ENCODE results near the gene HCN2. TPM values are rescaled to one million over a fixed set of nuclear protein-coding genes. Genes with fewer than 3 reads are reported as not detected.
"Not testable (repeated sequence)": the region's sequence is repeated elsewhere in the genome, so short reads cannot be mapped to it uniquely, and the experiment has no call there.

HCN2 gene
- total RNA-seq, 1 experiment from 2014 or later = 3.2 TPM

- no peak for DNase-seq (ENCODE audit: low read depth)
- in situ Hi-C loops (cut with HindIII; ENCODE audit: low pct_unique_long_range_greater_than_20kb, low sequenced_read_pairs) = no loop called here
Observed at GRCh38 chr19:581399-582111, 8.1 kb upstream of the HCN2 start.

- in situ Hi-C loops (cut with HindIII; ENCODE audit: low pct_unique_long_range_greater_than_20kb, low sequenced_read_pairs) = no loop called here
- DNase-seq (ENCODE audit: low read depth) = no peak
Observed at GRCh38 chr19:582497-583197, 7.0 kb upstream of the HCN2 start.

DNA sequence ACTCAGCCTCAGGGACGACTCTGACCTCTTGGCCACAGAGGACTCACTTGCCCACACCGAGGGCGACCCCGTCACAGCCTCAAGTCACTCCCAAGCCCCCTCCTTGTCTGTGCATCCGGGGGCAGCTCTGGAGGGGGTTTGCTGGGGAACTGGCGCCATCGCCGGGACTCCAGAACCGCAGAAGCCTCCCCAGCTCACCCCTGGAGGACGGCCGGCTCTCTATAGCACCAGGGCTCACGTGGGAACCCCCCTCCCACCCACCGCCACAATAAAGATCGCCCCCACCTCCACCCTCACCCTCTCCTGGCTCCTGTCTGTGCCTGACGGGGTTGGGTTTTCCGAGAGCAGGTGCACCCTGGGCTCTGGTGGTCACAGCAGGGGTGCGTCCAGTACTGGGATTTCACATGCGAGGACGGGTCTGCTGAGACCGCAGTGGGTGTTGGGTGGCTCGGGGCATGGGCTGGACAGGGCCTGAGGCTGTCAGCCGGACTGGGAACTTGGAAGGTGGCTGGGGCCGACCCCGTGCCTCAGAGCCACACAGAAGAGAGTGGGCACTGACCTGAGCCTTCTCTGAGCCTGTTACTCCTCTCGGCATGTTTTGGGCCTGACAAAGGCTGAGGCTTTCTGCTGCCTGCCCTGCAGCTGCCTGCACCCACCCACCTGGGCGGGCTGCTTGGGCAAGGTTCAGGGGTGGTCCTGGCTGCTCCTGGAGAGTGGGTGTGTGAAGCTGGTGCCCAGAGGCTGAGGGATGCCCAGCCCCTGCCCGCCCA lies 6.3 kb upstream of the HCN2 start:
- DNase-seq (ENCODE audit: low read depth) = no peak
- in situ Hi-C loops (cut with HindIII; ENCODE audit: low pct_unique_long_range_greater_than_20kb, low sequenced_read_pairs) = no loop called here

DNA sequence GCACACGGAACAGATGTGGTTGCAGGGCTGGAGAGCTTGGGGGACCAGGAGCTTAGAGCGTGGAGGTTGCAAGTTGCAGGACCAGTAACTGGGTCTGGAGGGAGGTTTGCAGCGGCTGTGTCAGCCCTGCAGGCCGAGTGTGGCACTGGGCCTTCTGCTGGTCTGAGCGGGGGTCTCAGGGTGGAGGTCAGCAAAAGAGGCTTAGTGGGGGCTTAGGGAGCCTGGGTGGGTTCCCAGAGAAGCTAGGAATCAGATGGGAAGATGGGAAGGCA lies 5.8 kb upstream of the HCN2 start:
- no peak for DNase-seq (ENCODE audit: low read depth)
- in situ Hi-C loops (cut with HindIII; ENCODE audit: low pct_unique_long_range_greater_than_20kb, low sequenced_read_pairs) = no loop called here

GRCh38 chr19:584240-585001 lies 5.3 kb upstream of the HCN2 start:
- no peak for DNase-seq (ENCODE audit: low read depth)
- in situ Hi-C loops (cut with HindIII; ENCODE audit: low pct_unique_long_range_greater_than_20kb, low sequenced_read_pairs) = no loop called here

- in situ Hi-C loops (cut with HindIII; ENCODE audit: low pct_unique_long_range_greater_than_20kb, low sequenced_read_pairs); DNase-seq (ENCODE audit: low read depth): not testable (repeated sequence)
Observed at GRCh38 chr19:585146-585545, 4.5 kb upstream of the HCN2 start.

DNA sequence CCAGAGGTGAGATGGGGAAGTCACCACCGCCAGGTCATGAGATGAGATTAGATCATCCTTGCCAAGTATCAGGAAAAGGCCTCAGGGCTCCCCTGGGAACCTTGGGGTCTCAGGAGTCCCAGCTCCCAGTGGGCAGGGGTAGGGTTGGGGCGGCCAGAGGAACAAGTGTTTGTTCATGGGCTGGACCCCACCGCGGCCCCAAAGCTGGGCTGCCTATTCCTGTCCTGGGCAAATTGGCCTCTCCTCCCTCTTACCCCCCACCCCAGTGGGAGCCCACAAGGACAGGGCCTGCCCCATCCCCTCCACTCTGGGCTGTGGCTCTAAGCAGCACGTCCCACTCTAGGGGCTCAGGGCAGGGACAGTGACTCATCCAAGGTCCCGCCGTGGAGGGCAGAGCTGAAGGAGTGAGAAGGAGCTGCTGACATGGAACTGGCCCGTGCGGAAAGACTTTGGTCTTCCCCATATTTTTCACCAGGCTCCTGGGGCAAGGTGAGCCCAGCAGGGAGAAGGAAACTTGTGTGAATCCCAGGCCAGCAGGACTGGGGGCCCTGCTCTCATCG lies 4.0 kb upstream of the HCN2 start:
- no peak for DNase-seq (ENCODE audit: low read depth)

GRCh38 chr19:588093-588740 lies 1.5 kb upstream of the HCN2 start:
- in situ Hi-C loops (cut with HindIII; ENCODE audit: low pct_unique_long_range_greater_than_20kb, low sequenced_read_pairs) = no loop called here
- DNase-seq (ENCODE audit: low read depth) = peak; percentile 75

More for the DNA sequence above, 4.0 kb upstream of the HCN2 start:
- in situ Hi-C loops (cut with HindIII; ENCODE audit: low pct_unique_long_range_greater_than_20kb, low sequenced_read_pairs) = no loop called here

GRCh38 chr19:588741-589692 lies 664 bp upstream of the HCN2 start:
- in situ Hi-C loops (cut with HindIII; ENCODE audit: low pct_unique_long_range_greater_than_20kb, low sequenced_read_pairs) = no loop called here
- no peak for DNase-seq (ENCODE audit: low read depth)

DNA sequence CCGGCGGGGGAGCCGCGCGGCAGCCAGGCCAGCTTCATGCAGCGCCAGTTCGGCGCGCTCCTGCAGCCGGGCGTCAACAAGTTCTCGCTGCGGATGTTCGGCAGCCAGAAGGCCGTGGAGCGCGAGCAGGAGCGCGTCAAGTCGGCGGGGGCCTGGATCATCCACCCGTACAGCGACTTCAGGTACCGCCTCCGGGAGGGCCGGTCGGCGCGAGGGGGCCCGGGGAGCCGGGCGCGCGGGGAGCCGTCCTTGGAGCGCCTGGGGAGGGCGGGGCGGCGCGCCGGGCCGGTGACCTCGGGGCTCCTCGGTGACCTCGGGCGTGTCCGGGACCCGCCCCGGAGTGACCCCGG lies 690 bp downstream of the HCN2 start:
- in situ Hi-C loops (cut with HindIII; ENCODE audit: low pct_unique_long_range_greater_than_20kb, low sequenced_read_pairs) = no loop called here
- no peak for DNase-seq (ENCODE audit: low read depth)

GRCh38 chr19:590750-591098 lies 1.0 kb downstream of the HCN2 start:
- in situ Hi-C loops (cut with HindIII; ENCODE audit: low pct_unique_long_range_greater_than_20kb, low sequenced_read_pairs) = no loop called here
- DNase-seq (ENCODE audit: low read depth) = no peak

DNA sequence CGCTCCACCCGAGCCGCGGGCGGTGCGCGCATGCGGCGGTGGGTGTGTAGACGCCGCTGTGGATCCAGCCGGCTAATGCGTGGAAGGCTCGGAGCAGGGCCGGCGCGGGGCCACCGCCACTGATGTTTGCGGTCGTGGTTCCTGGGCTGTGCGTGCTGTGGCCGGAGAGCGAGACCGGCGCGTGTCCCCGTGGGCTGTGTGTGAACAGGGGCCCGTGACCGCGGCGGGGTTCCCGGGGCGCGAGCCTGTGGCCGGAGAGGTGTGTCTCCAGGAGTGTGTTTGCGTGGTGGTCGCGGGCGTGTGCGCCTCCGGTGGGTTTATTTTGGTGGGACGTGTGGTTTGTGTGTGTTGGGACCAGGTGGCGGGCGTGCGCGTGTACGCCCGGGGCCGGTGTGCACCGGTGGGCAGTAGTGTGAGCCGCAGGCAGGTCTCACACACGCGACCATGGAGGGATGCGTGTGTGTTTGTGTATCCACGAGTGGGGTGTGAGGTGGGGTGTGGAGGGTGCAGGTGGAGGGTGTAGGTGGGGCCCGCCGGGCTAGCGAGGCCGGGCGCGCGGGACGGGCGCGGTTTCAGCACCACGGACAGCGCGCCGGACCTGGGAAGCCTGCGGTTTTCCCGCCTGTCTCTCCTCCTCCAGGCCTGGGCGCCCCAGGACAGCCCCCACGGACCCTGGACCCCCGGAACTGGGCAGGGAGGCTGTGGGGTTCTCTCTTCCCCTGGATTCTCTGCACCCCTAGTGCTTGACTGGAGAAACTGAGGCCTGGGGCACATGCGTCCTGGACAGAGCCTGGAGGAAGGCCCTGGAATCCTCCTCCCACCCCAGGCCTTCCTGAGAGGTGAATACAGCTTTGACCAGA lies 1.6 kb downstream of the HCN2 start:
- no peak for DNase-seq (ENCODE audit: low read depth)
- in situ Hi-C loops (cut with HindIII; ENCODE audit: low pct_unique_long_range_greater_than_20kb, low sequenced_read_pairs) = no loop called here

DNA sequence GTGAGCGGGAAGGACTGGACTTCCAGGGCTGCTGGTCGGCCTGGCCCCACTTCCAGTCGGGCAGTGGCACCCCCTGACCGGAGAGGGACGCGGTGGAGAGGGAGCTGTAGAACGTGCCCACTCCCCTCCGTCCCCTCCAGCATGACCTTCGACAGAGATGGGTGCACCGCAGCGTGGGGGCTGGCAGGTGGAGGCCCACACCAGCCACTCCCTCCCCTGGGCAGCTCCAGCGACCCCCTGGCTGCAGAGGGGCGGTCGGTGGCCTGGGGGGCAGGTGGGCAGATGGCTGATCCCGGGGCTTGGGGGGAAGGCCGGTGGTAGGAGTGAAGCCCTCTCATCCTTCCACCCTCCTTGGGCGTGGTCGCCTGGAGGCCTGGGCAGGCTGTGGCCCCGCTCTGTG lies 2.4 kb downstream of the HCN2 start:
- in situ Hi-C loops (cut with HindIII; ENCODE audit: low pct_unique_long_range_greater_than_20kb, low sequenced_read_pairs) = no loop called here
- no peak for DNase-seq (ENCODE audit: low read depth)

- DNase-seq (ENCODE audit: low read depth) = no peak
- in situ Hi-C loops (cut with HindIII; ENCODE audit: low pct_unique_long_range_greater_than_20kb, low sequenced_read_pairs) = no loop called here
Observed at GRCh38 chr19:593055-593454, 3.4 kb downstream of the HCN2 start.

DNA sequence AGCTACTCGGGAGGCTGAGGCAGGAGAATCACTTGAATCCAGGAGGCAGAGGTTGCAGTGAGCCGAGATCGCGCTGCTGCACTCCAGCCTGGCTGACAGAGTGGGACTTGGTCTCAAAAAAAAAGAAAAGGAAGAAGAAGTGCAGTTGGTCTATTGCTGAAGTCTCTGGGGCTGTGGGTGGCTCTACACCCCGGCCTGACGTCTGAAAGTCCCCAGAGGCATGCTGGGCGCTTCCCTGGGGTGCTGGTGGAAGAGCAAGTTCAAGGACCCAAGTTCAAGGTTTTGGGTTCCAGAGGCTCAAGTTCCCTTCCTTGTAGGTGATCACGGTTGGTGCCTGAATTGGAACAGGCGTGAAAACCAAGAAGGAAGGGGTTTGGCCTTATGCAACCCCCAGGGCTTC lies 3.8 kb downstream of the HCN2 start:
- DNase-seq (ENCODE audit: low read depth) = no peak
- in situ Hi-C loops (cut with HindIII; ENCODE audit: low pct_unique_long_range_greater_than_20kb, low sequenced_read_pairs) = no loop called here

DNA sequence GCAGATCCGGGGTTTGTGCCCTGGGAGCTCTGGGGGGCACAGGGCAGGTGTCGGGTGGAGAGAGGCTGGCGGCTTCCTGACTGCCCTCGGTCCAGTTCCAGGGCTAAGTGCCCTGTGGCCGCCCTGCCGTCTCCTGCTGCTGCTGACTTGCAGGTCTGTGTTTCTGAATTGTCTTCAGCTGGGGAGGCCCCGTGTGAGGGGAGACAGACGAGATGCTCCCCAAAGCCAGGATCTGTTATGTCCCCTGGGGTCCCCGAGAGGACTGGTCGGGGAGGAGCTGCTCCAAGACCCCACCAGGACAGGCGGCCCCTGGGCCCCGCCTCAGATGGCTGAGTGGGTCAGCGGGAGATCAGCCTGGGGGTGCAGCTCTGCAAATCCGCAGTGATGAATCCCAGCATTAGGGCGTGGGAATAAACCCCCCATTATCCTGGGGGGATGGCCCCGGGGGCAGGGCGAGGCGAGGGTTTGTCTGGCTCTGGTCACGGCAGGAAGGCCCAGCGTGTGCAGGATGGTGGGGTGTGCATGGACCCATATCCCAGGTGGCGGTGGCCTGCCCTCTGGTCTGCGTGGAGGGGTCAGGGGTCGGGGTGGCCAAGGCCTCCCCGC lies 4.7 kb downstream of the HCN2 start:
- in situ Hi-C loops (cut with HindIII; ENCODE audit: low pct_unique_long_range_greater_than_20kb, low sequenced_read_pairs) = no loop called here

More for the DNA sequence above, 4.7 kb downstream of the HCN2 start:
- DNase-seq (ENCODE audit: low read depth) = no peak
